CD4-positive, alpha-beta T cell (primary cell): ENCODE measurements around the gene CCDC136. TPM values are rescaled to one million over a fixed set of nuclear protein-coding genes. Genes with fewer than 3 reads are reported as not detected.

ENCODE experiments used
- ATAC-seq: fragments of 200-7000 bp; cut with Tn5 transposase; one replicate; pipeline ENCODE4 v1.10.0; 2022; ENCODE audit warnings: mild to moderate bottlenecking; ENCODE audit not compliant: poor library complexity
- CTCF ChIA-PET: fragments of 350-600 bp; sonication (Branson Sonifier 250); formaldehyde crosslinking; loops from one replicate; lab custom pipeline; 2021; ENCODE audit warnings: antibody characterized with exemption, inconsistent platforms; lab: Charles Lee
- POLR2A ChIA-PET: fragments of 350-600 bp; sonication (Branson Sonifier 250); formaldehyde crosslinking; loops from one replicate; lab custom pipeline; 2021; ENCODE audit warnings: antibody characterized with exemption, inconsistent platforms; lab: Charles Lee
- DNase-seq, 14 experiments: peaks; one replicate each; pipeline ENCODE4 v3.0.0-alpha.2; 2013 to 2020; ENCODE audit warnings: mixed read lengths in 2 of 14
- H3K27ac ChIP-seq, 2 donors: one replicate each; pipeline versions ENCODE4 v1.5.1 to v1.7.0; 2013; ENCODE audit warnings: low read length in 2 of 2, low read depth in 1 of 2, mild to moderate bottlenecking in 1 of 2
- H3K27me3 ChIP-seq, 2 experiments: 1 replicate in 1 of 2; 2 replicates in 1 of 2; pipeline versions ENCODE4 v1.6.1 to v1.7.0; 2013; ENCODE audit warnings: low read length in 2 of 2, control low read depth in 1 of 2, mild to moderate bottlenecking in 1 of 2, moderate library complexity in 1 of 2; ENCODE audit not compliant: insufficient read depth in 2 of 2, control insufficient read depth in 1 of 2
- H3K36me3 ChIP-seq: one replicate; pipeline ENCODE4 v1.6.1; 2013; ENCODE audit warnings: low read length, control low read depth; ENCODE audit not compliant: insufficient read depth
- H3K4me1 ChIP-seq: one replicate; pipeline ENCODE4 v1.6.1; 2013; ENCODE audit warnings: low read length, control low read depth; ENCODE audit not compliant: insufficient read depth
- H3K4me3 ChIP-seq: one replicate; pipeline ENCODE4 v1.5.1; 2013; ENCODE audit warnings: mild to moderate bottlenecking, low read length, moderate library complexity
- H3K9me3 ChIP-seq, 2 experiments: 1 replicate in 1 of 2; 2 replicates in 1 of 2; pipeline versions ENCODE4 v1.6.1 to v1.7.0; 2013; ENCODE audit warnings: low read length in 2 of 2, mild to moderate bottlenecking in 2 of 2, control low read depth in 1 of 2, moderate library complexity in 1 of 2; ENCODE audit not compliant: control insufficient read depth in 1 of 2, insufficient read depth in 1 of 2
- H3K27ac Mint-ChIP-seq: one replicate; pipeline ENCODE4 v1.8.0; 2020; ENCODE audit warnings: mixed read lengths
- H3K27me3 Mint-ChIP-seq: one replicate; pipeline ENCODE4 v1.8.0; 2021; ENCODE audit warnings: mixed read lengths
- H3K36me3 Mint-ChIP-seq: one replicate; pipeline ENCODE4 v1.8.0; 2021; ENCODE audit warnings: low read depth, mixed read lengths
- H3K4me1 Mint-ChIP-seq: one replicate; pipeline ENCODE4 v1.8.0; 2021; ENCODE audit warnings: low read depth, mixed read lengths
- H3K4me3 Mint-ChIP-seq: one replicate; pipeline ENCODE4 v1.8.0; 2020; ENCODE audit warnings: mild to moderate bottlenecking, mixed read lengths
- H3K9me3 Mint-ChIP-seq: one replicate; pipeline ENCODE4 v1.8.0; 2020; ENCODE audit warnings: mixed read lengths
- intact Hi-C, 2 experiments: fragments of 100-400 bp; cut with DNase I in 1 of 2; cut with micrococcal nuclease in 1 of 2; formaldehyde crosslinking; loops; one replicate each; pipeline versions ENCODE4 v1.15.1 to v1.9.0; 2023 to 2025; cut with DNase I, micrococcal nuclease
- total RNA-seq, 174 experiments: library from RNA in 2 of 174; stranded (reverse) in 2 of 174; gene quantifications; one replicate each; pipeline ENCODE4 v1.2.3 and lab custom pipeline; 2021 to 2026
- TF ChIP-seq, protein P1 (sequence below): fragments of 200-600 bp; IDR thresholded peaks from one replicate; pipeline ENCODE4 v1.8.0; 2022; ENCODE audit warnings: antibody characterized with exemption, mild to moderate bottlenecking

CCDC136 gene
- total RNA-seq, 2 experiments from 2014 or later = 4.5 to 4.9 TPM

DNA sequence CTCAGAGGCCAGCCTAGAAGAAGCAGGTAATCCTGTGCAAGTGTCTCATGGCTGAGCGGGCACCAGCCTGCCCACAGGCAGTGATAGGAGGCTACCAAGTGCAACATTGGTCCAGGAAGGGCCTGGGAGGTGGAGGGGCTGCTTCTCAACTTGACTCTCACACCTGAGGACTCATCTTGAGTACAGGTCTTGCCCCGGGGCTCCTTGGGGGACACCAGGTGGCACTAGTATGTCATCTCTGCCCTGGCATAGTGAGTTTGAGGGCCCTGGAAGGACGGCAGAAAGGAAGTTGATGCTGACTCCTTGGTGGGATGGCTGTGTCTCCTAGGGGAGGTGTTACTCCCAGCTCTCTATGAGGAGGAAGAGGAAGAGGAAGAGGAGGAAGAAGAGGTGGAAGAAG, 2.3 kb downstream of the CCDC136 start:
- Mint-ChIP-seq H3K36me3 (peaks cover 4% of the 10 kb centered on the region), H3K27ac (no peak overlapping the region), H3K9me3 (no peaks in the 10 kb centered on the region), H3K4me1 (peaks cover 6% of the 10 kb centered on the region), H3K4me3 (peak overlapping the region; percentile 54), H3K27me3 (no peaks in the 10 kb centered on the region)
- no peak overlapping the region for H3K4me3 ChIP-seq
- DNase-seq = peak in 6 of 14 experiments; percentile 9 to 47 (median 22)
- ChIA-PET CTCF (no interaction called here), POLR2A (no interaction called here)
- H3K36me3 ChIP-seq = no peaks in the 10 kb centered on the region
- H3K9me3 ChIP-seq = no peaks in the 10 kb centered on the region
- no peak for ATAC-seq
- H3K27ac ChIP-seq = no peak overlapping the region
- H3K27me3 ChIP-seq = no peaks in the 10 kb centered on the region
- intact Hi-C loops = loop anchor here (1.0 to 5.0 kb wide), 2 partner anchors 88 to 89 kb away; no protein-coding TSS in a partner anchor
- peaks cover 22% of the 10 kb centered on the region for H3K4me1 ChIP-seq
- TF ChIP-seq, protein P1, sequence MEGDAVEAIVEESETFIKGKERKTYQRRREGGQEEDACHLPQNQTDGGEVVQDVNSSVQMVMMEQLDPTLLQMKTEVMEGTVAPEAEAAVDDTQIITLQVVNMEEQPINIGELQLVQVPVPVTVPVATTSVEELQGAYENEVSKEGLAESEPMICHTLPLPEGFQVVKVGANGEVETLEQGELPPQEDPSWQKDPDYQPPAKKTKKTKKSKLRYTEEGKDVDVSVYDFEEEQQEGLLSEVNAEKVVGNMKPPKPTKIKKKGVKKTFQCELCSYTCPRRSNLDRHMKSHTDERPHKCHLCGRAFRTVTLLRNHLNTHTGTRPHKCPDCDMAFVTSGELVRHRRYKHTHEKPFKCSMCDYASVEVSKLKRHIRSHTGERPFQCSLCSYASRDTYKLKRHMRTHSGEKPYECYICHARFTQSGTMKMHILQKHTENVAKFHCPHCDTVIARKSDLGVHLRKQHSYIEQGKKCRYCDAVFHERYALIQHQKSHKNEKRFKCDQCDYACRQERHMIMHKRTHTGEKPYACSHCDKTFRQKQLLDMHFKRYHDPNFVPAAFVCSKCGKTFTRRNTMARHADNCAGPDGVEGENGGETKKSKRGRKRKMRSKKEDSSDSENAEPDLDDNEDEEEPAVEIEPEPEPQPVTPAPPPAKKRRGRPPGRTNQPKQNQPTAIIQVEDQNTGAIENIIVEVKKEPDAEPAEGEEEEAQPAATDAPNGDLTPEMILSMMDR = no peak

DNA sequence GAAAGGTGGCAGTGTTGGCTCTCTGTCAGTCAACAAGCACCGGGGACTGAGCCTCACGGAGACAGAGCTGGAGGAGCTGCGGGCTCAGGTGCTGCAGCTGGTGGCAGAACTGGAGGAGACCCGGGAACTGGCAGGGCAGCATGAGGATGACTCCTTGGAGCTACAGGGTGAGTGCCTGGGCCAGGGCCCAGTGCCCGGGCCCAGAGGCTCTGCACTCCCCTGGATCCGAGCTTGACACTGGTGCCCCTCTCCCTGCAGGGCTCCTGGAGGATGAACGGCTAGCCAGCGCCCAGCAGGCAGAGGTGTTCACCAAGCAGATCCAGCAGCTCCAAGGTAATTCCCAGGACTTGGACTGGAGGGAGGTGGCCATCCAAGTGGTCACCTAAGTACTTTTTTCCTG, 2.7 kb downstream of the CCDC136 start:
- no peak overlapping the region for H3K4me3 ChIP-seq
- H3K36me3 Mint-ChIP-seq = peaks cover 4% of the 10 kb centered on the region
- ChIA-PET CTCF (no interaction called here), POLR2A (no interaction called here)
- no peaks in the 10 kb centered on the region for H3K27me3 Mint-ChIP-seq
- H3K27ac Mint-ChIP-seq = no peak overlapping the region
- ATAC-seq = no peak
- no peak overlapping the region for H3K4me3 Mint-ChIP-seq
- peaks cover 22% of the 10 kb centered on the region for H3K4me1 ChIP-seq
- no peaks in the 10 kb centered on the region for H3K36me3 ChIP-seq
- no peaks in the 10 kb centered on the region for H3K27me3 ChIP-seq
- intact Hi-C loops = loop anchor here (1.0 to 5.0 kb wide), 2 partner anchors 88 to 89 kb away; no protein-coding TSS in a partner anchor
- no peak for DNase-seq
- TF ChIP-seq, protein P1 = no peak
- H3K9me3 Mint-ChIP-seq = no peaks in the 10 kb centered on the region
- peaks cover 6% of the 10 kb centered on the region for H3K4me1 Mint-ChIP-seq
- no peak overlapping the region for H3K27ac ChIP-seq
- H3K9me3 ChIP-seq = no peaks in the 10 kb centered on the region

GRCh38 chr7:128795129-128795528, 3.4 kb downstream of the CCDC136 start:
- Histone ChIP-seq H3K4me1 (peaks cover 22% of the 10 kb centered on the region), H3K9me3 (no peaks in the 10 kb centered on the region), H3K4me3 (no peak overlapping the region), H3K36me3 (no peaks in the 10 kb centered on the region), H3K27ac (no peak overlapping the region), H3K27me3 (no peaks in the 10 kb centered on the region)
- POLR2A ChIA-PET = no interaction called here
- TF ChIP-seq, protein P1 = no peak
- no peak overlapping the region for H3K27ac Mint-ChIP-seq
- H3K4me3 Mint-ChIP-seq = no peak overlapping the region
- CTCF ChIA-PET = interaction anchor here (1.0 kb wide), 1 partner anchor 88 kb away, joined by 3 read pairs; no protein-coding TSS in a partner anchor
- intact Hi-C loops = no loop called here
- no peak for DNase-seq
- peaks cover 4% of the 10 kb centered on the region for H3K36me3 Mint-ChIP-seq
- peaks cover 4% of the 10 kb centered on the region for H3K4me1 Mint-ChIP-seq
- no peak for ATAC-seq
- H3K9me3 Mint-ChIP-seq = no peaks in the 10 kb centered on the region
- H3K27me3 Mint-ChIP-seq = no peaks in the 10 kb centered on the region
